Left ventricle myocardium inferior (tissue), 1 donor: ENCODE data around the gene MED14. TPM values are rescaled to one million over a fixed set of nuclear protein-coding genes. Genes with fewer than 3 reads are reported as not detected.

Experiments
- DNase-seq: peaks from one replicate; pipeline ENCODE4 v3.0.0-alpha.2; 2020
- H3K27ac ChIP-seq: fragments of 200-600 bp; replicated peaks from 2 replicates; pipeline ENCODE4 v1.8.0; 2021
- H3K27me3 ChIP-seq: fragments of 200-600 bp; 2 replicates; pipeline ENCODE4 v1.8.0; 2021; ENCODE audit warnings: low read depth
- H3K36me3 ChIP-seq: fragments of 200-600 bp; 2 replicates; pipeline ENCODE4 v1.8.0; 2021
- H3K4me1 ChIP-seq: fragments of 200-600 bp; 2 replicates; pipeline ENCODE4 v1.8.0; 2021
- H3K4me3 ChIP-seq: fragments of 200-600 bp; 2 replicates; pipeline ENCODE4 v1.8.0; 2021; ENCODE audit warnings: mild to moderate bottlenecking, moderate library complexity
- H3K9me3 ChIP-seq: fragments of 200-600 bp; replicated peaks from 2 replicates; pipeline ENCODE4 v1.8.0; 2021
- CTCF ChIP-seq: fragments of 200-600 bp; IDR thresholded peaks from 2 replicates; pipeline ENCODE4 v1.8.0; 2021; ENCODE audit warnings: antibody characterized with exemption, mild to moderate bottlenecking, borderline replicate concordance
- intact Hi-C: fragments of 100-400 bp; cut with micrococcal nuclease; formaldehyde crosslinking; loops from one replicate; pipeline ENCODE4 v1.11.0; 2022
- total RNA-seq: library from RNA; stranded (reverse); fragmentation: NEBNext Ultra II Directional; extraction: Animal tissue kit (Norgen Biotek cat#: 25700); gene quantifications from one replicate; pipeline ENCODE4 v1.2.1, GENCODE V29; 2021
- donor health status: DM: no; HTN: yes; CAD: no; lungs with severe emphysema.

Gene MED14
- total RNA-seq, 1 donor from 2014 or later: 30.7 TPM

- peaks cover 35% of the 10 kb centered on the region for H3K36me3 ChIP-seq
- no peaks in the 10 kb centered on the region for H3K27me3 ChIP-seq
Observed at GRCh38 chrX:40603446-40603845, 131.9 kb downstream of the MED14 start.

More at GRCh38 chrX:40603446-40603845, 131.9 kb downstream of the MED14 start:
- H3K4me3 ChIP-seq: no peak overlapping the region
- no peaks in the 10 kb centered on the region for H3K9me3 ChIP-seq
- intact Hi-C loops: no loop called here
- no peak for TF ChIP-seq CTCF
- H3K4me1 ChIP-seq: no peaks in the 10 kb centered on the region
- H3K27ac ChIP-seq: no peak overlapping the region
- DNase-seq: no peak

Other genes starting within 250 kb of the MED14 start
- gene ATP6AP2, start 154.6 kb downstream of the MED14 start, total RNA-seq: 42.5 TPM
- not detected for gene MPC1L, start 112.1 kb downstream of the MED14 start, total RNA-seq
- gene CXorf38, start 88.0 kb downstream of the MED14 start, total RNA-seq: 3.7 TPM